Ureter (tissue), 1 donor: ENCODE results near the gene NRSN1. TPM values are rescaled to one million over a fixed set of nuclear protein-coding genes. Genes with fewer than 3 reads are reported as not detected.
"Not testable (repeated sequence)": the region's sequence is repeated elsewhere in the genome, so short reads cannot be mapped to it uniquely, and the experiment has no call there.

Experiments
- DNase-seq: peaks from one replicate; pipeline ENCODE4 v3.0.0-alpha.2; 2020; ENCODE audit warnings: low spot score
- total RNA-seq: library from RNA; stranded (reverse); gene quantifications from one replicate; pipeline ENCODE4 v1.2.4, GENCODE V29; 2023
- donor health status: DM: yes; HTN: yes; CAD: no.

NRSN1 gene
- total RNA-seq, 1 donor from 2014 or later: not detected

- not testable (repeated sequence) for DNase-seq
These were observed 16.7 kb downstream of the NRSN1 start for GRCh38 chr6:24142733-24143132.

- no peak for DNase-seq
These were observed 19.7 kb downstream of the NRSN1 start for GRCh38 chr6:24145690-24146131.

- no peak for DNase-seq
These were observed 20.9 kb downstream of the NRSN1 start for GRCh38 chr6:24146871-24147270.

- DNase-seq: no peak
These were observed 21.6 kb downstream of the NRSN1 start for GRCh38 chr6:24147511-24148153.

GRCh38 chr6:24148154-24148570 lies 22.1 kb downstream of the NRSN1 start:
- no peak for DNase-seq

GRCh38 chr6:24148684-24149083 lies 22.7 kb downstream of the NRSN1 start:
- DNase-seq: no peak

GRCh38 chr6:24149296-24149695 lies 23.3 kb downstream of the NRSN1 start:
- no peak for DNase-seq

- no peak for DNase-seq
These were observed 23.8 kb downstream of the NRSN1 start for GRCh38 chr6:24149836-24150235.

GRCh38 chr6:24152014-24152413 lies 26.0 kb downstream of the NRSN1 start:
- DNase-seq: no peak

GRCh38 chr6:24154121-24154520 lies 28.1 kb downstream of the NRSN1 start:
- no peak for DNase-seq

- DNase-seq: no peak
These were observed 31.9 kb downstream of the NRSN1 start for GRCh38 chr6:24157886-24158285.

- DNase-seq: no peak
These were observed 57.6 kb downstream of the NRSN1 start for GRCh38 chr6:24183584-24183983.

- no peak for DNase-seq
These were observed 60.3 kb downstream of the NRSN1 start for GRCh38 chr6:24186349-24186748.

GRCh38 chr6:24187965-24188577 lies 62.1 kb downstream of the NRSN1 start:
- DNase-seq: no peak

- DNase-seq: no peak
These were observed 62.6 kb downstream of the NRSN1 start for GRCh38 chr6:24188578-24189080.

- no peak for DNase-seq
These were observed 65.3 kb downstream of the NRSN1 start for GRCh38 chr6:24191346-24191745.

- DNase-seq: no peak
These were observed 67.3 kb downstream of the NRSN1 start for GRCh38 chr6:24193364-24193763.

- DNase-seq: no peak
These were observed 69.1 kb downstream of the NRSN1 start for GRCh38 chr6:24194978-24195700.

GRCh38 chr6:24195836-24196597 lies 70.0 kb downstream of the NRSN1 start:
- DNase-seq: no peak
